Tibial artery (tissue), 4 donors: ENCODE data around the gene CISH.

Experiments used
- DNase-seq, 2 donors: peaks; one replicate each; pipeline ENCODE4 v3.0.0-alpha.2; 2019
- H3K27ac ChIP-seq, 2 donors: fragments of 200-600 bp; sonication (generic) in 1 of 2; 1 replicate in 1 of 2; 2 replicates in 1 of 2; pipeline ENCODE4 v1.5.1; 2018 to 2019; ENCODE audit warnings: mild to moderate bottlenecking in 1 of 2
- H3K27me3 ChIP-seq, 2 donors: fragments of 200-600 bp; sonication (generic) in 1 of 2; one replicate each; pipeline versions ENCODE4 v1.5.1 to v1.6.0; 2016 to 2019
- H3K36me3 ChIP-seq, 3 donors: fragments of 200-600 bp; sonication (generic) in 2 of 3; one replicate each; pipeline ENCODE4 v1.5.1; 2016 to 2019; ENCODE audit warnings: mild to moderate bottlenecking in 2 of 3
- H3K4me1 ChIP-seq, 4 donors: fragments of 200-600 bp; sonication (generic) in 2 of 4; 1 replicate in 3 of 4; 2 replicates in 1 of 4; pipeline ENCODE4 v1.5.1; 2016 to 2019
- H3K4me3 ChIP-seq, 2 donors: fragments of 200-600 bp; sonication (generic) in 1 of 2; 1 replicate in 1 of 2; 2 replicates in 1 of 2; pipeline ENCODE4 v1.5.1; 2018 to 2019; ENCODE audit warnings: mild to moderate bottlenecking in 2 of 2
- H3K9me3 ChIP-seq, 3 donors: fragments of 200-600 bp; sonication (generic) in 1 of 3; one replicate each; pipeline ENCODE4 v1.5.1; 2016 to 2019
- CTCF ChIP-seq, 2 experiments: fragments of 200-600 bp in 1 of 2; fragments of 450-650 bp in 1 of 2; IDR thresholded peaks; one replicate each; pipeline ENCODE4 v1.5.1; 2017 to 2019; ENCODE audit warnings: antibody characterized with exemption in 2 of 2, mild to moderate bottlenecking in 1 of 2, moderate library complexity in 1 of 2
- intact Hi-C: fragments of 100-400 bp; cut with DNase I; formaldehyde crosslinking; loops from one replicate; pipeline ENCODE4 v1.15.0; 2023; ENCODE audit warnings: low total_unique reads

Gene CISH, protein sequence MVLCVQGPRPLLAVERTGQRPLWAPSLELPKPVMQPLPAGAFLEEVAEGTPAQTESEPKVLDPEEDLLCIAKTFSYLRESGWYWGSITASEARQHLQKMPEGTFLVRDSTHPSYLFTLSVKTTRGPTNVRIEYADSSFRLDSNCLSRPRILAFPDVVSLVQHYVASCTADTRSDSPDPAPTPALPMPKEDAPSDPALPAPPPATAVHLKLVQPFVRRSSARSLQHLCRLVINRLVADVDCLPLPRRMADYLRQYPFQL

DNA sequence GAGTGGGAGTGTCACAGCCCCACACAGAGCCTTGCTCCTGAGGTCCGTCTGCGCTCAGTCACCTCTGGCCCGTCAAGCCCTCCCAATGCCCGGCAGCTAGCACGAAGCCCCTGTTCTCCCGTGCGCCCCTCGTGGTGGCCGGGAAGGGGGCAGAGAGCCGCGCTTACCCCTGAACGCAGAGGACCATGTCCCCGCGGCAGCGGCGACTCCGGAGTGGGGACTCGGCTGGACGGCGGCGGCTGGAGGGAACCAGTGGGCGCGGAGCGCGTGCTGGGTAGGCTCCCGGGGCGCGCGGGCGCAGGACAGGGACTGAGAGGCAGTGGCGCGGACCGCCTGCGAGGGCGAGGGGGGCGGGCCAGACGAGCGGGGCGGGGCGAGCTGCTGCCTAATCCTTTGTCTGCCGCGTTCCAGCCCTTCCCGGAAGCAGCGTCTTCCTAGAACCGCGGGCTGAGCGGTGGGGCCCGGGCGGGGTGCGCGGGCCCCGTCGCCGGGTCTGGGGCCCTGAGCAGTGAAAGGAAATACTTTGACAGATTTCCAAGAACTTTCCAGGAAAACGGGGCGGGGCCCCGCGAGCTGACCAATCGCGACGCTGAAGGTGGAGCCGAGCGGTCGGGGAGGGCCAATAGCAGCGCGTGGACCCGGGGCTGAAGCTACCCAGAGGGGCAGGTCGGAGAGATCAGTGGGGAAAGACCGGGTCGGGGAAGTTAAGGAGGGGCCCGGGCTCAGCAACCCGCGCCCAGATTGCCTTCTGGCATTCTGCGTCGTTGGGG, at the start of gene CISH:
Gene CISH, minus strand, starts transcription at position 311 of the 770 bp plus-strand sequence. Its CDS starts 124 bp downstream, at position 187.
- peak in 1 of 2 experiments; percentile 46 for TF ChIP-seq CTCF (IDR thresholded peaks at IDR 0.05)
- Histone ChIP-seq H3K36me3 (peaks cover 0 to 19% (median 15%) of the 10 kb centered on the region in 3 donors), H3K4me3 (peak within 1 kb of the TSS; percentile 57 to 80), H3K27me3 (no peaks in the 10 kb centered on the region), H3K4me1 (peaks cover 0 to 57% (median 34%) of the 10 kb centered on the region in 4 donors), H3K27ac (peak within 1 kb of the TSS; percentile 75 to 78), H3K9me3 (no peaks in the 10 kb centered on the region)
- peak; percentile 93 to 97 for DNase-seq
- intact Hi-C loops = loop anchor here (1.0 kb wide), 1 partner anchor 40 kb away; no protein-coding TSS in a partner anchor

DNA sequence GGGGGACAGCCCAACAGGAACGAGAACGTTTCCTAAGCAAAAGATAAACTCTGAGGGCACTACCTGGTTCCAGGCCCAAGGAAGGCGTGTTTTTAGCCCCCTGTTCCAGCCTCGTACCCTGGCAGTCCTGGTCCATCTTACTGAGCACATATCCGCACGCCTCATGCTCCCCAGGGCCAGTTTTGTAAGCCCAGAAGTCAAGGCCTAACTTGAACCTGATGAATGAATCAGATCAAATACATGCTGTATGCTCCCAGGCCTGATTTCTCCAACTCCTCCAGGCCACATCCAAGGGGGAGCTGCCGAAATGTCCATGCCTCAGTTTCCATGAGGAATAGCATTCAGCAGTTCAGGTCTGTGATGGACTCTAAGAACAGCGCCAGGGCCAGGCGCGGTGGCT, 48.8 kb upstream of the CISH start:
- peak in 1 of 2 donors; percentile 41 for DNase-seq
- peaks cover 0 to 6% (median 0%) of the 10 kb centered on the region in 4 donors for H3K4me1 ChIP-seq
- TF ChIP-seq CTCF (IDR thresholded peaks at IDR 0.05) = no peak
- H3K4me3 ChIP-seq = no peak overlapping the region
- H3K9me3 ChIP-seq = no peaks in the 10 kb centered on the region
- H3K27ac ChIP-seq = no peak overlapping the region
- H3K36me3 ChIP-seq = no peaks in the 10 kb centered on the region
- H3K27me3 ChIP-seq = no peaks in the 10 kb centered on the region
- intact Hi-C loops = no loop called here

DNA sequence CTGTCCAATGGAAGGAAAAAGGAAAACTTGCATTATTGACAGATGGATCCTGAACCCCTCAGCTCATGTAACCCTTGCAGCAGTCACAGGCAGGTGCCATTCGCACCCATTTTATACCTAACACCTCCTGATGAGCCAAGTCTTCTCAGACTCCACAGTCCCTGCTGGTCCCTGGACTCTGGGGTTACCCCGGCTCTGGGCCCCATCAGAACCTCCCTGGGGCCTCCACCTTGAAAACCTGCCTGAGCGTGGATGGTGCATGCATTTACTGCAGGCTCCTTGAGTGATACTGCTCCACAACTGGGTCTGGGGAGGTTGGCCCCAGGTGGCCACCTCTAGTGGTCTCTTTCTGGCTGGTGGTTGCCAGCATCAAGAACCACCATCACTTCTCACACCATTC, 47.3 kb upstream of the CISH start:
- peaks cover 0 to 6% (median 0%) of the 10 kb centered on the region in 4 donors for H3K4me1 ChIP-seq
- no peak overlapping the region for H3K4me3 ChIP-seq
- no peak for TF ChIP-seq CTCF (IDR thresholded peaks at IDR 0.05)
- H3K36me3 ChIP-seq = no peaks in the 10 kb centered on the region
- intact Hi-C loops = no loop called here
- no peaks in the 10 kb centered on the region for H3K9me3 ChIP-seq
- DNase-seq = peak in 1 of 2 donors; percentile 50
- H3K27ac ChIP-seq = no peak overlapping the region
- H3K27me3 ChIP-seq = no peaks in the 10 kb centered on the region

- Histone ChIP-seq H3K36me3 (no peaks in the 10 kb centered on the region), H3K9me3 (no peaks in the 10 kb centered on the region), H3K4me3 (no peak overlapping the region), H3K27me3 (no peaks in the 10 kb centered on the region), H3K27ac (no peak overlapping the region), H3K4me1 (peaks cover 0 to 6% (median 0%) of the 10 kb centered on the region in 4 donors)
- peak in 1 of 2 donors; percentile 32 for DNase-seq
- intact Hi-C loops = no loop called here
- no peak for TF ChIP-seq CTCF (IDR thresholded peaks at IDR 0.05)
These were observed 46.8 kb upstream of the CISH start for GRCh38 chr3:50658416-50658815.

- H3K9me3 ChIP-seq = no peaks in the 10 kb centered on the region
- intact Hi-C loops = no loop called here
- H3K4me3 ChIP-seq = no peak overlapping the region
- H3K36me3 ChIP-seq = no peaks in the 10 kb centered on the region
- no peak for TF ChIP-seq CTCF (IDR thresholded peaks at IDR 0.05)
- H3K27ac ChIP-seq = no peak overlapping the region
- no peaks in the 10 kb centered on the region for H3K27me3 ChIP-seq
- peak in 1 of 2 donors; percentile 32 for DNase-seq
- peaks cover 0 to 1% (median 0%) of the 10 kb centered on the region in 4 donors for H3K4me1 ChIP-seq
These were observed 46.2 kb upstream of the CISH start for GRCh38 chr3:50657816-50658215.
